Bronchial epithelial cell (primary cell): Measurements from ENCODE around the gene PLEKHH1. TPM values are rescaled to one million over a fixed set of nuclear protein-coding genes. Genes with fewer than 3 reads are reported as not detected.
A peak's percentile ranks its signal among the peaks of the same experiment; 100 is the strongest.

Experiments
- DNase-seq: peaks from one replicate; pipeline ENCODE4 v3.0.0-alpha.2; 2010; ENCODE audit warnings: low read depth
- FAIRE-seq: peaks from 2 replicates; lab custom pipeline; 2011; peaks lifted over from hg19 to GRCh38; lab: Jason Lieb, UNC
- H3K27me3 ChIP-seq: 2 replicates; pipeline ENCODE4 v1.5.1; 2011; ENCODE audit warnings: low read length; ENCODE audit not compliant: control insufficient read depth, insufficient read depth
- H3K36me3 ChIP-seq: 2 replicates; pipeline ENCODE4 v1.5.1; 2011; ENCODE audit warnings: low read length; ENCODE audit not compliant: control insufficient read depth, insufficient read depth
- H3K4me3 ChIP-seq: 2 replicates; pipeline ENCODE4 v1.5.1; 2011; ENCODE audit warnings: mild to moderate bottlenecking, low read depth, low read length, control low read depth
- total RNA-seq: library from RNA; depleted of rRNA; stranded (reverse); fragments of >200 nt; gene quantifications from 2 replicates; pipeline ENCODE4 v1.2.1, GENCODE V29; 2014
- TF ChIP-seq, protein P1 (sequence below): IDR thresholded peaks from 2 replicates; pipeline ENCODE4 v1.5.1; 2011; ENCODE audit warnings: mild to moderate bottlenecking, moderate library complexity, low read length, control low read depth, inconsistent platforms; ENCODE audit not compliant: insufficient read depth, severe bottlenecking

The PLEKHH1 gene
- total RNA-seq, 1 donor from 2014 or later: 4.7 TPM

DNA sequence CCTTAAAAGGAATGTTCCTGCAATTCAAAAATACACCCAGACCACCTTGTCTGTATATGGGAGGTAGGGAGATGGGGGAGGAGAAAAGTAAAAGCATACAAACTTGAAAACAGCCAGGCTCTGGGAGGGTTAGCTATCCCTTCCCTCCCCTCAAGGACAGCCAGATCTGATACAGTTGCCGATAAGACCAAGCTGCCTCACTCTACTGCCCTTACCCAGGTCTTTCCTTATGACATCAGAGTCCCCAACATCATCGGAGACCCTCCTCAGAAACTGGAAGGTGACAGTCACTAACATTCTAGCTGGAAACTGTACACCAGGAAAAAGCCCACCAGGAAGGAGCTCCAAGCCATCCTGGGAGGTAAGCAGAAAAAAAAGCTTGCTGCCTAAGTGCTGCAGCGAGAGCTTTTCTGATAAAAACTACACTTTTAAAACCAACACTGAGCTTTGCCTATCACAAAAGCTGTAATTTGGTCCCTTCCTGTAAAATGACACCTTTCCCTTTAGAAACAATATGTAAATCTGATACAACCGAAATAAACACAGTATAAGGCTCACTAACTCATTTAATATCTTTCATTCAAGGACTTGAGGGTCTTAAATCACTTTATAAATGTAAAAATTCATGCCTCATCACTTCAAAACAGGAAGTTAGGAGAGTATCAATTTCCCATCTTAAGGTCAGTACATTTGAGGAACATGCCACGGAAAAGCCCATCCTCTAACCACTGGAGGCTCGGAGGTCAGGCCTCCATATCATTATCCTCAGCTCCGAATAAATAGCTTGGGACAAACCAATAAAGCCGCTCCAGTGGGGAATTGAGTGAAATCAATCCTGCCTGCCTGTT, 20.4 kb upstream of the PLEKHH1 start:
- FAIRE-seq (no peak), DNase-seq (no peak)
- Histone ChIP-seq H3K4me3 (no peak overlapping the region), H3K36me3 (no peaks in the 10 kb centered on the region), H3K27me3 (no peaks in the 10 kb centered on the region)
- TF ChIP-seq, protein P1, sequence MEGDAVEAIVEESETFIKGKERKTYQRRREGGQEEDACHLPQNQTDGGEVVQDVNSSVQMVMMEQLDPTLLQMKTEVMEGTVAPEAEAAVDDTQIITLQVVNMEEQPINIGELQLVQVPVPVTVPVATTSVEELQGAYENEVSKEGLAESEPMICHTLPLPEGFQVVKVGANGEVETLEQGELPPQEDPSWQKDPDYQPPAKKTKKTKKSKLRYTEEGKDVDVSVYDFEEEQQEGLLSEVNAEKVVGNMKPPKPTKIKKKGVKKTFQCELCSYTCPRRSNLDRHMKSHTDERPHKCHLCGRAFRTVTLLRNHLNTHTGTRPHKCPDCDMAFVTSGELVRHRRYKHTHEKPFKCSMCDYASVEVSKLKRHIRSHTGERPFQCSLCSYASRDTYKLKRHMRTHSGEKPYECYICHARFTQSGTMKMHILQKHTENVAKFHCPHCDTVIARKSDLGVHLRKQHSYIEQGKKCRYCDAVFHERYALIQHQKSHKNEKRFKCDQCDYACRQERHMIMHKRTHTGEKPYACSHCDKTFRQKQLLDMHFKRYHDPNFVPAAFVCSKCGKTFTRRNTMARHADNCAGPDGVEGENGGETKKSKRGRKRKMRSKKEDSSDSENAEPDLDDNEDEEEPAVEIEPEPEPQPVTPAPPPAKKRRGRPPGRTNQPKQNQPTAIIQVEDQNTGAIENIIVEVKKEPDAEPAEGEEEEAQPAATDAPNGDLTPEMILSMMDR: no peak

DNA sequence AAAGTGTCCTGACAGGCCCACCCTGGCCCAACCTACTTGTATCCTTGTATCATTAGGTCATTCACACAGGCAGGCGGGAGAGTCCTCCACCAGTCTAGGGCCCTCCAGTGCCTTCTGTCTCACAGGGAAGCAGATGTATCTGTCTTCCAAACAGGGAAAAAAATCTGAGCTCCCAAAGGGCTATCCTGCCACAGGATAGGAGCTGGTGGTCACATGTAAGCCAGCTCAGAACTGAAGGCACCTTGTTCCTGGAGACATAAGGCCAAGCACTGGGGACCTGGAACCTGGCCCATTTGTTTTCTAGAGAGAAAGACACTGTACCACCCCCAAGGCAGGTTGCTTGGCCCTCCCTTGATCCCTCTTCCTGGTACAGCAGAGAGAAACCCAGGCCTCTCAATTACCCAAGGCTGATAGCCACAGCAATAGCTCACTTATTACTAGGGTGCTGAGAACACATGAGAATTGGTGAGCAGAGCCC, 19.4 kb upstream of the PLEKHH1 start:
- no peak for FAIRE-seq
- no peak overlapping the region for H3K4me3 ChIP-seq

DNA sequence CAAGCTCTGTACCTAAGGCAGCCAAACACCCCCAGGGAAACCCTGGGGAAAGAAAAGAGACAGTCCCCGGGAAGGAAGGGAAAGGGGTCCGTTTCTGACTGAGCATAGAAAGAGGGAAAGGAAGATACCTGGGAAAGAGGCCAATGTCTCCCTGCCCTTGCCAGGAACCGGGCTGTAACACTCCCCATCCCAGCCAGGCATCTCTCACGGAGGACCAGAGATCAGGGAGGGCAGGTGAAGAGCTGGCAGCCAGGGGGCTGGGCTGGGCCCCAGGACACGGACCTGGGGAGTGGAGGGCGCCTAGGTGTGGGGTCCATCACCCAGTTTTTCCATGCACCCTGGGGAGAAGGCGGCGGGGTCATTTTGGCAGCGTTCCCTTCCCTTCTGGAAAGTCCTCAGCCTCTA, 18.9 kb upstream of the PLEKHH1 start:
- DNase-seq: no peak
- Histone ChIP-seq H3K4me3 (peak overlapping the region; percentile 62), H3K36me3 (no peaks in the 10 kb centered on the region), H3K27me3 (no peaks in the 10 kb centered on the region)
- no peak for FAIRE-seq
- TF ChIP-seq, protein P1: no peak

More for the DNA sequence above, 19.4 kb upstream of the PLEKHH1 start:
- DNase-seq: no peak
- TF ChIP-seq, protein P1: no peak
- no peaks in the 10 kb centered on the region for H3K27me3 ChIP-seq
- H3K36me3 ChIP-seq: no peaks in the 10 kb centered on the region

DNA sequence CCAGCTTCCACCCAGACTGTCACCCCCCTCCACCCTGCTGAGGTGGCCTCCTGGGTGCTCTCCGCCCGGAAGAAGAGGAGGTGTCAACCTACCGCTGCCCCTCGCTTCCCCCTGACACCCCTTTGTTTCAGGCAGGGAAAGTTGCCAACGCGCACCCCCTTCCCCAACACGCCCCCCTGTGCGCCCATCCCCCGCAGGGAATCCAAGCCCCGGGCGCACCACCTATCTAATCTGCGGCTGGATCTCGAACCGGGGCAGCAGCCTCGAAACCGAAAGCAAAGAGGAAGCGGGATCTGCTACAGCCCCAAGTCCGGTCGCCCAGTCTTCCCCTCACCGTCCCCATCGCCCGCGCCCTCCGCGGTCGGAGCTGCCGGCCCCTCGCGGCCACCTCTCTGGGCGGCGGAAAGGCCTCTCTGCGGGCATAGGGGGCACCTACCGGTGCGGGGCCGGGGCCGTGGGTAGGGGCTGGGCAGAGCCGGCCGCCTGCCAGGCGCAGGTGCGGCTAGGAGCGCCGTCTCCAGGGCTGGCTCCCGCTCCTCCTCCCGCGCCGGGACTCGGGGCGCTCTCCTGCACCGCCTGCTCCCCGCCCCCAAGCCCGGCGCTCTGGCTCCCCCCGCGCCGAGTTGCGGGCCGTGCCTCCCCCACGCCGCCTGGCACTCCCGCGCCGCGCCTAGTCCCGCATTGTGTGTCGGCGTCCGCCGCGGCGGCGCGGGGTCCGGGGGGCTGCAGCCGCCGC, 18.3 kb upstream of the PLEKHH1 start:
- DNase-seq: no peak
- Histone ChIP-seq H3K36me3 (no peaks in the 10 kb centered on the region), H3K27me3 (no peaks in the 10 kb centered on the region), H3K4me3 (peak overlapping the region; percentile 62)
- TF ChIP-seq, protein P1: no peak
- FAIRE-seq: no peak

DNA sequence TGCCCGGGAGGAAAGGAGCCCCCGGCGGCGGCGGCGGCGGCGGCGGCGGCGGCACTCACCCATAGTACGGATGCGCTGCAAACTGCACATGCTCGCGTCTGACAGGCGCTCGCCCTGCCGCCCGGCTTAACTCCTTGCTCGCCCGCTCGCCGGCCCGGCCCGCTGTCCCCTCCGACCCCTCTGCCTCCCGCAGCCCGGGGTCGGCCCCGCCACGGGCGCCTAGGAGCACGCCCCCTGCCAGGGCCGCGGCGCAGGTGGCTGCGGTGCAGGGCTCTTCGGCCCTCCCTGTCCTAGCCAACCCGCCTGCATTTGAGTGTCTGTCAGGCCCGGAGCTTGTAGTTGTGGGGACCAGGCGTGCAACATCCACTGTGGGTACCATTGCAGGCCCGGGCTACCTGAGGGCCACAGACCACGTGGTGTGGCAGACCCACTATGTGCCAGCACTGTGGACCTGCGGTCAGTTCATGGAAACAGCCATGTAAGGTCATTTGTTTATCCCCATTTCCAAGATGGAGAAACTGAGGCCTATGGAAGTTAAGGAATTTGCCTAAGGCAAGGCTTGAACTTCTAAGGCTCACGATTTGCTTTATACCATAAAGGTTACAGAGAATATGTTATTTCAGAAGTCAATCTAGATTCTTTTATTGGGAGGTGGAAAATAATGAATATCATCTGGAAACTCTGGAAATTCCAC, 17.6 kb upstream of the PLEKHH1 start:
- Histone ChIP-seq H3K27me3 (no peaks in the 10 kb centered on the region), H3K36me3 (no peaks in the 10 kb centered on the region), H3K4me3 (peak overlapping the region; percentile 62)
- no peak for DNase-seq
- FAIRE-seq: no peak
- TF ChIP-seq, protein P1: no peak
